ENCODE data around the gene CAPN9.

DNA sequence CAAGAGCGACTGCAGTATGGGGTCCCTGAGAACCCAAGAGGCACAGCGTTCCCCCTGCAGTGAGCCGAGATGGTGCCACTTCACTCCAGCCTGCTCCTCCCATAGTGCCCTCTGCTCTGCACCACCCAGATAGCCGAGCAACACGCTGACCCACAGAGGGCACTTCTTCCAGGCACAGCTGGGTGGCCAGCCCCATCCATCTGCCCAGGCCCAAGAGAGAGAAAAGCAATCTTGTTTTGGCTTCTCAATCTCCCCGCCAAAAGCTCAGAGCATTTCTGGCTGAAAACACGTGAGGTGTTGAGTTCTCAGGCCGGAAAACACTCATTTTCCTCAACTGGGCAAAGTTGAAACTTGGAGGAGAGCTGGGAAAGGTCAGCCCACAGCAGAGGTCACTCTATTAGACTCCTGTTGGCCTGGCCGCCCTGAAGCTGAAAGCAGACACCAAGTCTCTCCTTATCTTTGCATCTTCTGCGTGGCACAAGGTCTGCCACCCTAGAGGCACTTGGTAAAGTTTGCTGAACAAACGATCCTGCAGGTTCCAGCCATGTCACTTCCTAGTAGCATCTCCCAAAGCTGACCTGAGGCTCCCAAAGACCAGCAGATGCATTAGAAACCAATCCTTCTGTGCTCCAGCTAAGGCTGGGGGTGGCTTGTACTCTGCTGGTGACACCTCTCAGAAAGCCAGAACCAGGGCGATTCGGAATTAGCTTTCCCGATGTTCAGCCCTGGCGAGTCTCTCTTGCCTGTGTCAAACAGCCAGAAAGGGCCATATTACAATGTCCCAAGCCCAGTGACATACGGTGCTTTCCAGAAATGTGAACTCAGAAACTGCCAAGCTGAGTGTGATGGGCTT, 10.9 kb downstream of the CAPN9 start:
- TF ChIP-seq, protein P1, sequence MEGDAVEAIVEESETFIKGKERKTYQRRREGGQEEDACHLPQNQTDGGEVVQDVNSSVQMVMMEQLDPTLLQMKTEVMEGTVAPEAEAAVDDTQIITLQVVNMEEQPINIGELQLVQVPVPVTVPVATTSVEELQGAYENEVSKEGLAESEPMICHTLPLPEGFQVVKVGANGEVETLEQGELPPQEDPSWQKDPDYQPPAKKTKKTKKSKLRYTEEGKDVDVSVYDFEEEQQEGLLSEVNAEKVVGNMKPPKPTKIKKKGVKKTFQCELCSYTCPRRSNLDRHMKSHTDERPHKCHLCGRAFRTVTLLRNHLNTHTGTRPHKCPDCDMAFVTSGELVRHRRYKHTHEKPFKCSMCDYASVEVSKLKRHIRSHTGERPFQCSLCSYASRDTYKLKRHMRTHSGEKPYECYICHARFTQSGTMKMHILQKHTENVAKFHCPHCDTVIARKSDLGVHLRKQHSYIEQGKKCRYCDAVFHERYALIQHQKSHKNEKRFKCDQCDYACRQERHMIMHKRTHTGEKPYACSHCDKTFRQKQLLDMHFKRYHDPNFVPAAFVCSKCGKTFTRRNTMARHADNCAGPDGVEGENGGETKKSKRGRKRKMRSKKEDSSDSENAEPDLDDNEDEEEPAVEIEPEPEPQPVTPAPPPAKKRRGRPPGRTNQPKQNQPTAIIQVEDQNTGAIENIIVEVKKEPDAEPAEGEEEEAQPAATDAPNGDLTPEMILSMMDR (IDR thresholded peaks at IDR 0.05), result no peak
- TF ChIP-seq POLR2A (IDR thresholded peaks at IDR 0.05), result no peak

All from adrenal gland (tissue), 5 donors.